Activated T-helper 1 cell treated with Interleukin-2 at 50 U/mL for 16 hours (primary cell): Measurements from ENCODE around the gene PDE6B.
"Not testable (repeated sequence)": the region's sequence is repeated elsewhere in the genome, so short reads cannot be mapped to it uniquely, and the experiment has no call there.

Experiments used
- DNase-seq: peaks from one replicate; pipeline ENCODE4 v3.0.0-alpha.2; 2020; ENCODE audit warnings: low read depth

Gene PDE6B

GRCh38 chr4:669806-670559, 44.6 kb downstream of the PDE6B start:
- not testable (repeated sequence) for DNase-seq

DNA sequence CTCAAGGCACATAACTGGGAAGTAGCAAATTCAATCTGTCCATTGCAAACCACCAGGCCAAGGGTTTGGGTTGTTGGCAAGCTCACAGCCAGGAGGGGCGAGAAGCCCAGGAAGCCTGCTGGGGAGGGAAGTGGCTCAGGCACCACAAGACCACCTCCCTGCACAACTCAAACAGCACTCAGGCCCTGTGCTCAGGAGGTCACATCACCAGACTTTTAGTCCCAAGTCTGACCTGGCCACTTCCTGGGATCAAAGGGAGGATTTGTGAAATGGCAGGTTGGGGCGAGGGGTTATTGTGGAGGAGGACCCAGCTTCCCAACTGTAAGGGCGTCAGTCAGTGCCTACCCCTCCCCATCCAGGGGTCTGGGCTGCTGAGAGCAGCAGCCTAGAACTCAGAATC, 46.4 kb downstream of the PDE6B start:
- no peak for DNase-seq

GRCh38 chr4:673349-674091, 48.1 kb downstream of the PDE6B start:
- no peak for DNase-seq

- DNase-seq: peak; percentile 98
Measured at GRCh38 chr4:674172-675035, 49.0 kb downstream of the PDE6B start, which contains the start of the genes ATP5ME and MYL5. Gene ATP5ME, minus strand, starts transcription at chr4:674276. Its CDS starts 29 bp downstream, at chr4:674247. Gene MYL5, plus strand, starts transcription at chr4:674542. Its CDS starts 3,485 bp downstream, at chr4:678027.

- DNase-seq: no peak
Measured at GRCh38 chr4:675036-675882, 49.9 kb downstream of the PDE6B start.

DNA sequence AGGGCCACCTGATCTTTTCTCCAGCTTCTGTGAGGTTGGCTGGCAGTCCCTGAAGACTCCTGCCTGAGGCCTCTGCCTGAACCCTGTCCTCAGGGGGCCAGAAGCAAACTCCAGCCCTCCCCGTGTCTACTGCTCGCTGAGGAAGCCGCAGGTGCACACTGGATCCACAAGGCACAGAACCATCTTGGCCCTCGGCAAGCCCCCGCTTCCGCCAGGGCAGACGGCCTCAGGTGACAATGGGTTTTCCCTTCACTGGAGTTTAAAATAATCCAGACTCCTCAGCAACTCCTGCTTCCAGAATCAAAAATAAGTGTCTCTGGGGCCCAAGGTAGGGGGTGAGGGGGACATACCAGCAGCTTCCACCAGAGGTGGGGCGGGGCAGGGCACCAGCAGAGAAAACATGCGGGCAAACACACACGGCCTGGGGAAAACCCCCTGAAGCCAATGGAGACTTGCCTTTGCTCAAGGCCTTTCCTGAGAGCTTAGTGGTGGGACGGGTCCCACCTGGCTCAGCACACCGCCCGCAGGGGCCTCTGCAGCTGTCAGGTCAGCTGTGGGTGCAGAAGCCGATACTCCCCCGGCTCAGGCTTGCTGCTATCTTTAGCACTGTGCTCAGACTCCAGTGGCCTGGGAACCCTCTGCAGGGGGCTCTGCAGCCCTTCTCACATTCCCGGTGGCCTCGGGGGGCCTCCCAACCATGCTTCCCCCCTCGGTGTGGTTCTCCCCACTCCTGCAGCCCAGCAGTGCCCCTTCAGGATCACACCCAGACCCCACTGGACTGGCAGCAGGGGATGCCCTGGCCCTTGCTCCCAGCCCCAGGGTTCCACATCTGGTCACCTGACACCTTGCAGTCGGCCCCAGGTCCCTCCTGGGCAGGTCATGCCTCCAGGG, 50.9 kb downstream of the PDE6B start:
- no peak for DNase-seq

DNA sequence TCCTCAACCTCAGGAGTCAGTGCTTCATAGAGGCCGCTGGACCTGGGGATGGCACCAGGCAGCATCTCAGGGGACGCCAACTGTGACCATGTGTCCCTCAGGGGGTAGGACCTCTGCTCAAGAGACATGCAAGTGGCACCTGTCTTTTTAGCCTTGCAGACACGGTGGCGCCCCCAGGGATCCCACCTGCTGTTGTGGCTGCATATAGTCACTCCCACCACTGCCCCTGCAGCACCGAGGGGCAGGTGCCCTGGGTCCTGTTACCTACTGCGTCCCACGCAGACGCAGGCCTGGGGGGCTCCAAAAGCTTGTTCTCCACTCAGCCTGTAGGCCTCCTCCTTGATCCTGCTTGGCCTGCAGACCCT, 51.5 kb downstream of the PDE6B start:
- DNase-seq: no peak

DNA sequence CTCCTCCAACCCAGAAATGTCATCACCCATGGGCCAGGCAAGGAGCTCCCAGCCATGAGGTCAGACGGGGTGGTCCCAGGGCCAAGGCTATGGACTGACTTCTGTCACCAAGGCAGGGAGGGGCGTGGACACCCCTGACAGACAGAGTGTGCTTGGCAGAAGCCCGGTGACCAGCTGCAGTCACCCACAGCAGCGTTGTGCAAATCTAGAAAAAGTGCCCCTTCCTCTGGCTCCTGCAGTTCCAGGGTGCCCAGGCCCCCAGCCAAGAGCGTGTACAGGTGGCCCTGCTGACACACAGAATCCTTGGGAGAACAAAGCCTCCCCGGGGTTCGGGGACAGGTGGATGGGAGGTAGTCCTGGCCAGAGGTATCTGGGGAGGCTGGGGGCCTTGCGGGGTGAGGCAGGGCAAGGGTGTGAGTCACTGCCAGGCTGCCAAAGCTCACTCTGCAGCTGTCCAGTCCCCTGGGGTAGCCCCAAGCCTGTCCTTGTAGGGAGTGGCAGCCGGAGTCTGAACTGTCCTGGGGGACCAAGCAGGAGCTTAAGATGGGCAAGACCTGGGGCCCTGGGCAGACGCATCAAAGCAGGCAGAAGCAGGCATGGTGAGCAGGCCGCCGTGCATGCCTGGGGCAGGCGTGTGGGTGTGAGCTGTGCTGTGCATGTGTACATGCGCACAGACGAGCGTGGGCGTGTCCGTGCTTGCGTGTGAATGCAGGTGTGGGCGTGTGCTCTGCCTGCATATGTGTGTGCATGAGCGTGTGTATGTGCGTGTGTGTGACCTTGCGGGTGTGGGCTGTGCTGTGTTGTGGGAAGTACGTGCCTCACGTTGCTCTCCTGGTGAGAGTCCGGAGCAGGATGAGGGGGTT, 52.3 kb downstream of the PDE6B start:
- no peak for DNase-seq

- no peak for DNase-seq
Measured at GRCh38 chr4:678331-679103, 53.1 kb downstream of the PDE6B start.

- no peak for DNase-seq
Measured at GRCh38 chr4:679104-679481, 53.7 kb downstream of the PDE6B start.

DNA sequence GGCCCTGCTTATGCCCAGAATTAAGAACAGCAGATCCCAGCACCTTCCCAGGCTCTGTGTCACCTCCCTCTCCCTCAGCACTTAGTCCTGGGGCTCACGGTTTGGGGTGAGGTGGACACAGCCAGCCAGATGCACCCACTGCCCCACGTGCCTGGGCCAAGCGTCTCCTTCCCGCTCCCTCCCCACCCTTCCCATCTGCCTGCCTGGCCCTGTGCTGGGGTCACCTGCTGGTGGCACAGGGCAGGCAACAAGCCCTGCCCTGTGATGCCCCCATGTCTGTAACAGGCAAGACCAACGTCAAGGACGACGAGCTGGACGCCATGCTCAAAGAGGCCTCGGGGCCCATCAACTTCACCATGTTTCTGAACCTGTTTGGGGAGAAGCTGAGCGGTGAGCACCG, 54.3 kb downstream of the PDE6B start:
- no peak for DNase-seq

DNA sequence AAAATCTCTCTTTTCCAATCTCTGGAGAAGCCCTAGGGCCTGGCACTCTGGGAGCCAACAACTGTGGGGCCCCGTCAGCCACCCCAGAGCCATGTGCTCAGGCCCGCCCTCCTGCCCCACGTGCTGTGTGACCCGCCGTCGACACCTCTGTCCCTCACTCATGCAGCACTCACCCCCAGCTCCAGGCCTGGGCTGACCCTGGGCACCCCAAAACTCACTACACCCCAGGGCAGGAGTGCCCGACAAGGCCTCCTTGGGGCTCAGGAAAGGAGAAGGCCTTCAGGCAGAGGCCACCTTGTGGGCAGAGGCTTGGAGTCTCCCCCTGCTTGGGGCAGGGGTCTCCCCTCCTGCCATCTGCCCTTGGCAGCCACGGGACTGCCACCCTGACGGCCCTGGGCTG, 54.7 kb downstream of the PDE6B start:
- no peak for DNase-seq

DNA sequence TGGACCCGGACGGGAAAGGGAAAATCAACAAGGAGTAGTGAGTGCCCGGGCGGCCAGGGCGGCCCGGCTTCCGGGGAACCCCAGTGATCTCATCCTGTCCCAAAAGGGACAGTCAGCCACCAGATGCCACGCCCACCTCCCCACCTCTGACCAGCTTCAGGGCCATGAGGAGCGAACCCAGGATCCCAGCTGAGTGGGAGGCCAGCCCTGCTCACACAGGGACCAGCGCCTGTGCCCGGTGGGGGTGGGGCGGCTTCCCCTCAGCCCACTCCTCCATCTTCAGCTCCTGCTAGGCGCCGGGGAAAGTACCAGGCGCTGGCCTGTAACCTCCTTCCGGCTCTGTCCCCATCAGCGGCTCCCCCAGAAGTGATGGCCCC, 55.2 kb downstream of the PDE6B start:
- DNase-seq: no peak

GRCh38 chr4:680928-681645, 55.7 kb downstream of the PDE6B start:
- DNase-seq: peak; percentile 38

- DNase-seq: no peak
Measured at GRCh38 chr4:681736-682451, 56.5 kb downstream of the PDE6B start.

- DNase-seq: no peak
Measured at GRCh38 chr4:682490-683172, 57.3 kb downstream of the PDE6B start.
